ENCODE results near the gene TRIM4.

GRCh38 chr7:99881370-99881769 lies 38.0 kb downstream of the TRIM4 start:
- TF ChIP-seq EZH2 (IDR thresholded peaks at IDR 0.05; ENCODE audit: insufficient read depth, poor library complexity, severe bottlenecking) (no peak), EZH2phosphoT487 (IDR thresholded peaks at IDR 0.05; ENCODE audit: insufficient read depth, low read depth) (no peak)
